CD14-positive monocyte (primary cell): ENCODE data around the gene SLIT3. TPM values are rescaled to one million over a fixed set of nuclear protein-coding genes. Genes with fewer than 3 reads are reported as not detected.

ENCODE experiments used
- DNase-seq, 3 donors: peaks; one replicate each; pipeline ENCODE4 v3.0.0-alpha.2; 2011 to 2022
- H2AFZ ChIP-seq: 2 replicates; pipeline ENCODE4 v1.6.0; 2012; ENCODE audit warnings: mild to moderate bottlenecking, low read depth, low read length, inconsistent platforms; ENCODE audit not compliant: insufficient read depth, poor library complexity, severe bottlenecking
- H3K27ac ChIP-seq, 2 donors: 1 replicate in 1 of 2; 2 replicates in 1 of 2; pipeline ENCODE4 v1.5.1; 2012 to 2013; ENCODE audit warnings: low read length in 2 of 2, control low read depth in 1 of 2, inconsistent platforms in 1 of 2, low read depth in 1 of 2, mild to moderate bottlenecking in 1 of 2
- H3K27me3 ChIP-seq, 2 donors: one replicate each; pipeline versions ENCODE4 v1.6.0 to v1.6.1; 2011 to 2013; ENCODE audit warnings: low read length in 2 of 2; ENCODE audit not compliant: control insufficient read depth in 2 of 2, insufficient read depth in 2 of 2
- H3K36me3 ChIP-seq, 2 donors: replicated peaks in 1 of 2; 1 replicate in 1 of 2; 2 replicates in 1 of 2; pipeline versions ENCODE4 v1.5.1 to v1.6.1; 2012 to 2013; ENCODE audit warnings: low read length in 2 of 2, control low read depth in 1 of 2, inconsistent platforms in 1 of 2, mild to moderate bottlenecking in 1 of 2; ENCODE audit not compliant: insufficient read depth in 2 of 2, control insufficient read depth in 1 of 2
- H3K4me1 ChIP-seq, 2 donors: 1 replicate in 1 of 2; 2 replicates in 1 of 2; pipeline versions ENCODE4 v1.5.1 to v1.6.1; 2012 to 2013; ENCODE audit warnings: low read length in 2 of 2, control low read depth in 1 of 2, inconsistent platforms in 1 of 2, mild to moderate bottlenecking in 1 of 2, moderate library complexity in 1 of 2; ENCODE audit not compliant: insufficient read depth in 2 of 2, control insufficient read depth in 1 of 2
- H3K4me2 ChIP-seq: replicated peaks from 2 replicates; pipeline ENCODE3; 2012; ENCODE audit warnings: low read length, moderate library complexity, mild to moderate bottlenecking; ENCODE audit not compliant: poor library complexity, severe bottlenecking; ENCODE audit errors: extremely low read depth
- H3K4me3 ChIP-seq, 3 experiments: fragments of 200-600 bp in 1 of 3; sonication (generic) in 1 of 3; replicated peaks in 1 of 3; 1 replicate in 2 of 3; 2 replicates in 1 of 3; pipeline ENCODE4 v1.5.1; 2011 to 2013; ENCODE audit warnings: low read length in 3 of 3, mild to moderate bottlenecking in 3 of 3, control low read depth in 2 of 3, low read depth in 2 of 3, inconsistent platforms in 1 of 3, moderate library complexity in 1 of 3
- H3K79me2 ChIP-seq: 2 replicates; pipeline ENCODE4 v1.6.0; 2012; ENCODE audit warnings: mild to moderate bottlenecking, control low read depth, inconsistent platforms, low read length, moderate library complexity; ENCODE audit not compliant: insufficient read depth
- H3K9ac ChIP-seq: 2 replicates; pipeline ENCODE4 v1.6.0; 2017; ENCODE audit warnings: low read length, mild to moderate bottlenecking; ENCODE audit not compliant: insufficient read depth, poor library complexity, severe bottlenecking
- H3K9me3 ChIP-seq, 2 donors: replicated peaks in 1 of 2; 1 replicate in 1 of 2; 2 replicates in 1 of 2; pipeline versions ENCODE4 v1.5.1 to v1.6.1; 2012 to 2013; ENCODE audit warnings: low read length in 2 of 2, control low read depth in 1 of 2; ENCODE audit not compliant: control insufficient read depth in 1 of 2, insufficient read depth in 1 of 2
- H4K20me1 ChIP-seq: 2 replicates; pipeline ENCODE4 v1.6.0; 2012; ENCODE audit warnings: mild to moderate bottlenecking, low read length, control low read depth, moderate library complexity; ENCODE audit not compliant: insufficient read depth
- H3K27ac Mint-ChIP-seq, 7 donors: one replicate each; pipeline ENCODE4 v1.8.0; 2020; ENCODE audit warnings: mild to moderate bottlenecking in 7 of 7, mixed read lengths in 7 of 7, moderate library complexity in 6 of 7, inconsistent platforms in 2 of 7
- H3K27me3 Mint-ChIP-seq, 3 donors: one replicate each; pipeline ENCODE4 v1.8.0; 2021 to 2022; ENCODE audit warnings: low read depth in 3 of 3, mild to moderate bottlenecking in 3 of 3, mixed read lengths in 3 of 3, moderate library complexity in 3 of 3, inconsistent platforms in 1 of 3
- H3K36me3 Mint-ChIP-seq, 2 donors: one replicate each; pipeline ENCODE4 v1.8.0; 2020; ENCODE audit warnings: mixed read lengths in 2 of 2, inconsistent platforms in 1 of 2, mild to moderate bottlenecking in 1 of 2
- H3K4me1 Mint-ChIP-seq: one replicate; pipeline ENCODE4 v1.8.0; 2020; ENCODE audit warnings: mild to moderate bottlenecking, mixed read lengths
- H3K4me3 Mint-ChIP-seq, 2 donors: one replicate each; pipeline ENCODE4 v1.8.0; 2020; ENCODE audit warnings: mild to moderate bottlenecking in 2 of 2, mixed read lengths in 2 of 2, moderate library complexity in 1 of 2
- H3K9me3 Mint-ChIP-seq, 7 donors: one replicate each; pipeline ENCODE4 v1.8.0; 2020 to 2022; ENCODE audit warnings: mixed read lengths in 7 of 7, mild to moderate bottlenecking in 6 of 7, moderate library complexity in 6 of 7, inconsistent platforms in 2 of 7
- CTCF ChIP-seq: fragments of 200-600 bp; IDR thresholded peaks from one replicate; pipeline ENCODE4 v1.8.0; 2022; ENCODE audit warnings: antibody characterized with exemption, mild to moderate bottlenecking
- WGBS: methylation state at CpG from one replicate; pipeline ENCODE4 v1.1.5; 2013; ENCODE audit warnings: missing lambda C conversion rate; ENCODE audit not compliant: insufficient coverage; 5-methylcytosine and 5-hydroxymethylcytosine counted together
- intact Hi-C, 2 donors: fragments of 100-400 bp; cut with micrococcal nuclease; formaldehyde crosslinking; loops; one replicate each; pipeline versions ENCODE4 v1.15.0 to v1.15.1; 2023
- polyA plus RNA-seq, 3 donors: library from polyadenylated mRNA; depleted of rRNA in 1 of 3; unstranded in 2 of 3; stranded (reverse) in 1 of 3; fragments of 300-500 nt in 2 of 3; fragments of >200 nt in 1 of 3; fragmentation: Illumina TruSeq in 2 of 3; gene quantifications; 1 replicate in 2 of 3; 2 replicates in 1 of 3; pipeline ENCODE4 v1.2.3, GENCODE V29; 2012 to 2021

SLIT3 gene
- polyA plus RNA-seq, 3 donors: not detected

GRCh38 chr5:169015991-169016390 is 284.9 kb downstream of the SLIT3 start:
- H3K9me3 ChIP-seq: no peaks in the 10 kb centered on the region
- H3K4me2 ChIP-seq: no peak overlapping the region
- no peaks in the 10 kb centered on the region for H3K4me1 ChIP-seq
- no peak overlapping the region for H3K4me3 ChIP-seq
- H3K27me3 ChIP-seq: no peaks in the 10 kb centered on the region
- peaks cover 0 to 5% (median 3%) of the 10 kb centered on the region in 3 donors for H3K27me3 Mint-ChIP-seq
- DNase-seq: no peak
- H4K20me1 ChIP-seq: no peaks in the 10 kb centered on the region
- no peaks in the 10 kb centered on the region for H3K36me3 Mint-ChIP-seq
- H3K9ac ChIP-seq: no peak overlapping the region
- peaks cover 0 to 2% (median 0%) of the 10 kb centered on the region in 7 donors for H3K9me3 Mint-ChIP-seq
- 92% methylated on average over 5 of the region's 5 CpGs for WGBS
- intact Hi-C loops: no loop called here
- no peaks in the 10 kb centered on the region for H3K36me3 ChIP-seq
- H3K27ac Mint-ChIP-seq: no peak overlapping the region
- TF ChIP-seq CTCF: no peak
- no peaks in the 10 kb centered on the region for H3K79me2 ChIP-seq
- H3K4me3 Mint-ChIP-seq: no peak overlapping the region
- no peak overlapping the region for H2AFZ ChIP-seq
- H3K4me1 Mint-ChIP-seq: no peaks in the 10 kb centered on the region
- H3K27ac ChIP-seq: no peak overlapping the region

- Histone ChIP-seq H3K79me2 (no peaks in the 10 kb centered on the region), H2AFZ (no peak overlapping the region), H3K9ac (no peak overlapping the region), H3K9me3 (no peaks in the 10 kb centered on the region), H3K4me2 (no peak overlapping the region), H3K27ac (no peak overlapping the region), H3K36me3 (no peaks in the 10 kb centered on the region), H3K27me3 (no peaks in the 10 kb centered on the region), H4K20me1 (no peaks in the 10 kb centered on the region), H3K4me3 (no peak overlapping the region), H3K4me1 (no peaks in the 10 kb centered on the region)
- Mint-ChIP-seq H3K4me1 (no peaks in the 10 kb centered on the region), H3K4me3 (no peak overlapping the region), H3K27ac (no peak overlapping the region), H3K9me3 (peaks cover 0 to 2% (median 0%) of the 10 kb centered on the region in 7 donors), H3K27me3 (peaks cover 3 to 4% (median 3%) of the 10 kb centered on the region in 3 donors), H3K36me3 (no peaks in the 10 kb centered on the region)
- no CpG with 5 or more reads among the region's 1 CpG for WGBS
- no peak for DNase-seq
- intact Hi-C loops: no loop called here
- no peak for TF ChIP-seq CTCF
Observed at GRCh38 chr5:169013846-169014245, 287.1 kb downstream of the SLIT3 start.
